Sigmoid colon (tissue), 7 donors: ENCODE measurements around the gene MAP2. TPM values are rescaled to one million over a fixed set of nuclear protein-coding genes. Genes with fewer than 3 reads are reported as not detected.
"Not testable (repeated sequence)": the region's sequence is repeated elsewhere in the genome, so short reads cannot be mapped to it uniquely, and the experiment has no call there.

Source experiments
- DNase-seq: peaks from one replicate; pipeline ENCODE4 v3.0.0-alpha.2; 2019
- H3K27ac ChIP-seq, 4 donors: fragments of 200-600 bp; sonication (generic); one replicate each; pipeline ENCODE4 v1.5.1; 2016 to 2019; ENCODE audit warnings: mild to moderate bottlenecking in 1 of 4
- H3K27me3 ChIP-seq, 3 donors: fragments of 200-600 bp; sonication (generic); one replicate each; pipeline ENCODE4 v1.5.1; 2019; ENCODE audit warnings: mild to moderate bottlenecking in 1 of 3
- H3K36me3 ChIP-seq, 4 donors: fragments of 200-600 bp; sonication (generic); one replicate each; pipeline ENCODE4 v1.5.1; 2016 to 2019
- H3K4me1 ChIP-seq, 4 donors: fragments of 200-600 bp; sonication (generic); one replicate each; pipeline ENCODE4 v1.5.1; 2017 to 2019
- H3K4me3 ChIP-seq, 4 donors: fragments of 200-600 bp; sonication (generic); one replicate each; pipeline ENCODE4 v1.5.1; 2017 to 2019; ENCODE audit warnings: mild to moderate bottlenecking in 2 of 4, moderate library complexity in 1 of 4
- H3K9me3 ChIP-seq, 4 donors: fragments of 200-600 bp in 3 of 4; sonication (generic) in 3 of 4; one replicate each; pipeline versions ENCODE4 v1.5.1 to v1.6.1; 2013 to 2019
- EP300 ChIP-seq, 4 donors: sonication (generic); formaldehyde crosslinking; IDR thresholded peaks; one replicate each; pipeline ENCODE4 v1.6.1; 2017; ENCODE audit warnings: antibody characterized with exemption in 4 of 4
- POLR2A ChIP-seq, 2 donors: fragments of 450-650 bp; IDR thresholded peaks; one replicate each; pipeline ENCODE4 v1.6.1; 2016; ENCODE audit warnings: antibody characterized with exemption in 2 of 2, mild to moderate bottlenecking in 2 of 2, moderate library complexity in 2 of 2
- POLR2AphosphoS5 ChIP-seq, 4 donors: sonication (generic); formaldehyde crosslinking; IDR thresholded peaks; one replicate each; pipeline ENCODE4 v1.6.1; 2017; ENCODE audit warnings: antibody characterized with exemption in 4 of 4
- WGBS, 2 donors: extraction: QIAGEN DNeasy Blood & Tissue Kit; methylation state at CpG; one replicate each; pipeline ENCODE4 v1.1.7; 2013; 5-methylcytosine and 5-hydroxymethylcytosine counted together
- intact Hi-C: fragments of 100-400 bp; cut with DNase I; formaldehyde crosslinking; loops from one replicate; pipeline ENCODE4 v1.15.1; 2023
- polyA plus RNA-seq, 3 donors: library from polyadenylated mRNA; stranded (reverse); fragments of 200-250 nt; gene quantifications; one replicate each; pipeline ENCODE4 v1.2.3, GENCODE V29; 2013
- total RNA-seq, 4 donors: library from RNA; depleted of rRNA; stranded (reverse); fragments of >200 nt; gene quantifications; one replicate each; pipeline ENCODE4 v1.1.0, GENCODE V29; 2016
- TF ChIP-seq, protein P1 (sequence below), 4 experiments: fragments of 450-650 bp in 3 of 4; fragments of 200-600 bp in 1 of 4; IDR thresholded peaks; one replicate each; pipeline ENCODE4 v1.5.1; 2016 to 2019; ENCODE audit warnings: antibody characterized with exemption in 4 of 4, mild to moderate bottlenecking in 3 of 4, moderate library complexity in 2 of 4
- donor health status: healthy with polysubstance abuse.
- donor health status: Bipolar disorder and iron deficiency.
- donor health status: healthy.

Gene MAP2
- total and polyA plus RNA-seq, 7 donors = 0.46 to 21.8 (median 8.4) TPM

DNA sequence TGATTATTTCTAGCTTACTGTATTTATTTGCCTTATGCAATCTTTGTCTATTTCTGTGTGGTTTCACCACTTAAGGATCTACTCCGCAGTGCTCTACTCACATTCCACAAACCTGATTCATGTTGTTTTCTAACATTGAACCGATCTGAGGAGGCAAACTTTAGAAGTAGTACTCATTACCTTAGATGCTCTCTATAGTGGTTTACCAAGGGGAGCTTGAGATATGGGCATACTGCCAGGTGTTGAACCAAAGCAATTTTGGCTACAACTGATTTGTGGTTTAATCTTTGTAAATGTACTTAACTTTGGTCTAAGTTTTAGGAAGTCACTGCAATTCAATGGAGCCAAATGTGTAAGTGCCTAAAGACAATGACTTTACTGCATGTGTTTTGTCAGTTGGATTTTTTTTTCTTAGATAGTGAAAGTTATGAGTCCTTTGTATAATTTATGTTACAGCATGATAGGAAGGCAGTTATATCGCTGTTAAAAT is 50.1 kb downstream of the MAP2 start:
- no peak for DNase-seq
- H3K27ac ChIP-seq = no peak overlapping the region
- peaks cover 0 to 42% (median 29%) of the 10 kb centered on the region in 4 donors for H3K4me1 ChIP-seq
- TF ChIP-seq, protein P1, sequence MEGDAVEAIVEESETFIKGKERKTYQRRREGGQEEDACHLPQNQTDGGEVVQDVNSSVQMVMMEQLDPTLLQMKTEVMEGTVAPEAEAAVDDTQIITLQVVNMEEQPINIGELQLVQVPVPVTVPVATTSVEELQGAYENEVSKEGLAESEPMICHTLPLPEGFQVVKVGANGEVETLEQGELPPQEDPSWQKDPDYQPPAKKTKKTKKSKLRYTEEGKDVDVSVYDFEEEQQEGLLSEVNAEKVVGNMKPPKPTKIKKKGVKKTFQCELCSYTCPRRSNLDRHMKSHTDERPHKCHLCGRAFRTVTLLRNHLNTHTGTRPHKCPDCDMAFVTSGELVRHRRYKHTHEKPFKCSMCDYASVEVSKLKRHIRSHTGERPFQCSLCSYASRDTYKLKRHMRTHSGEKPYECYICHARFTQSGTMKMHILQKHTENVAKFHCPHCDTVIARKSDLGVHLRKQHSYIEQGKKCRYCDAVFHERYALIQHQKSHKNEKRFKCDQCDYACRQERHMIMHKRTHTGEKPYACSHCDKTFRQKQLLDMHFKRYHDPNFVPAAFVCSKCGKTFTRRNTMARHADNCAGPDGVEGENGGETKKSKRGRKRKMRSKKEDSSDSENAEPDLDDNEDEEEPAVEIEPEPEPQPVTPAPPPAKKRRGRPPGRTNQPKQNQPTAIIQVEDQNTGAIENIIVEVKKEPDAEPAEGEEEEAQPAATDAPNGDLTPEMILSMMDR (IDR thresholded peaks at IDR 0.05) = no peak
- peak in 1 of 4 donors; percentile 31 for TF ChIP-seq POLR2AphosphoS5 (IDR thresholded peaks at IDR 0.05)
- intact Hi-C loops = no loop called here
- 19 to 51% methylated on average over 3 of the region's 3 CpGs for WGBS, 2 donors
- H3K4me3 ChIP-seq = no peak overlapping the region
- H3K9me3 ChIP-seq = no peaks in the 10 kb centered on the region
- no peaks in the 10 kb centered on the region for H3K27me3 ChIP-seq
- H3K36me3 ChIP-seq = no peaks in the 10 kb centered on the region

DNA sequence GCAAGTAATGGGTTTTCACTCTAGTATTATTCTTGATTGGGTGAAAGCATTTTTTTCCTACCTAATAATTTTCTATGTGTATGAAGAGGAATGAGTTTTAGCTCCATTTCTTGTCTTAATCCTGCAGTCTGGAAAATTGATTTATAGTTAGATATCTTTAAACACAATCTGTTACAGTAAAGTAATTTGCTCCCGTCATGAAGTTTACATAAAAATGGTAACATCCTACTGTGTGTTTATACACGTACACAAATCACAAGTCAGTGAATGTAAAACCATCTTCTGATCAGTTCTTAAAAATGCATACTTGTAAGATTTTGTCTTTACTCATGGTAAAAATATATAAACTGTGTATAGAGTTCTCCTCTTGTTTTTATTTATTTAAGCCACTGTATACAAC is 51.1 kb downstream of the MAP2 start:
- 40 to 63% methylated on average over 2 of the region's 2 CpGs for WGBS, 2 donors
- DNase-seq = no peak
- TF ChIP-seq POLR2AphosphoS5 (IDR thresholded peaks at IDR 0.05) (no peak), POLR2A (IDR thresholded peaks at IDR 0.05) (no peak), EP300 (IDR thresholded peaks at IDR 0.05) (no peak)
- TF ChIP-seq, protein P1 (IDR thresholded peaks at IDR 0.05) = no peak
- no peak overlapping the region for H3K27ac ChIP-seq
- H3K27me3 ChIP-seq = no peaks in the 10 kb centered on the region
- peaks cover 0 to 42% (median 29%) of the 10 kb centered on the region in 4 donors for H3K4me1 ChIP-seq
- no peaks in the 10 kb centered on the region for H3K36me3 ChIP-seq
- no peak overlapping the region for H3K4me3 ChIP-seq
- no peaks in the 10 kb centered on the region for H3K9me3 ChIP-seq
- intact Hi-C loops = loop anchor here (5.0 kb wide), 1 partner anchor 53 kb away; the partner anchor contains the start of gene MAP2

DNA sequence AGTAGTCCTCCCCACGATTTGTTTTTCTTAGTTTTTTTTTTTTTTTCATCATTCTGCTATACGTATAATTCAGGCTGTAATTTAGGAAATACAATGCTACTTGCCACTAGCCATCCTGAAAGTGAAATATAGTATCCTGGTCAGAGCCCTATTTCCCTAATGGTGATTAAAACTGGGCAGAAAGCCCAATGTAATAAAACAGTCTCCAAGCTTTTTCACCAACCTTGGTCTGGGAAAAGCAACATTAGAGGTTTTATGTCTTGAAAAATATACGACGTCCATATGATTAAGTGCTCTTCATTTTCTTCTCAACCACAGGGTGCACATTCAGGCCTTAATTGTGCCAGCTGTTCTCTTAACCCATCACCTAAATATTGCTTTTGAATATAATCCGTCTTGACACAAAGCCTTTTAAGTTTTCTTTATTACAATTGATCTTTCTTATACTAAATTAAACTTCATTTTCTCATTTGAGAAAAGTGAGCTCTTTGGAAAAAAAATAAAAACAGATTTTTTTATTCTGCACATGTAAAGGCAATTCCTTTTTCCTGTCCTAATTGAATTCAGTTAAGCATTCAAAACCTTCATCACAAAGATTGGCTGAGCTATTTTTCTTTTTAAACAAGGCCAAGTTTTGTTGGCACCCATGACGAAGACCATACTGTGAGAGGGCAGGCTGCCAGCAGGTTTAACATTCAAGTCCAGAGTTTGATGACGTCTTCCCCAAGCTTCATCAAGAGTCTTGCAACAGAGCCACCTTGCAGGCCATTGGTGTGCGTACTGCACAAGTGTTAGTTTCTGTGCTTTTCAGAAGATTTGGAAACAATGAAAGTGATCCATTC is 52.7 kb downstream of the MAP2 start:
- no peaks in the 10 kb centered on the region for H3K36me3 ChIP-seq
- no peaks in the 10 kb centered on the region for H3K9me3 ChIP-seq
- peak; percentile 70 for DNase-seq
- H3K4me1 ChIP-seq = peaks cover 0 to 42% (median 29%) of the 10 kb centered on the region in 4 donors
- H3K27me3 ChIP-seq = no peaks in the 10 kb centered on the region
- H3K27ac ChIP-seq = peak overlapping the region in 2 of 4 donors; percentile 22 to 28
- TF ChIP-seq POLR2A (IDR thresholded peaks at IDR 0.05) = no peak
- TF ChIP-seq EP300 (IDR thresholded peaks at IDR 0.05) = no peak
- TF ChIP-seq POLR2AphosphoS5 (IDR thresholded peaks at IDR 0.05) = peak in 2 of 4 donors; percentile 7 to 25
- TF ChIP-seq, protein P1 (IDR thresholded peaks at IDR 0.05) = no peak
- H3K4me3 ChIP-seq = no peak overlapping the region
- 39 to 68% methylated on average over 8 of the region's 8 CpGs for WGBS, 2 donors
- intact Hi-C loops = loop anchor here (5.0 kb wide), 1 partner anchor 54 kb away; the partner anchor contains the start of gene MAP2

DNA sequence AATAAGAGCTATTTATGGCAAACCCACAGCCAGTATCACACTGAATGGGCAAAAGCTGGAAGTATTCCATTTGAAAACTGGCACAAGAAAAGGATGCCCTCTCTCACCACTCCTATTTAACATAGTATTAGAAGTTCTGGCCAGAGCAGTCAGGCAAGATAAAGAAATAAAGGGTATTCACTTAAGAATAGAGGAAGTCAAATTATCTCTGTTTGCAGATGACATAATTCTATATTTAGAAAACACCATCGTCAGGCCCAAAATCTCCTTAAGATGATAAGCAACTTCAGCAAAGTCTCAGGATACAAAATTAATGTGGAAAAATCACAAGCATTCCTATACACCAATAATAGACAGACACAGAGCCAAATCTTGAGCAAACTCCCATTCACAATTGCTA is 68.4 kb downstream of the MAP2 start:
- intact Hi-C loops, H3K36me3 ChIP-seq, H3K4me3 ChIP-seq, DNase-seq, H3K27ac ChIP-seq, H3K27me3 ChIP-seq, H3K9me3 ChIP-seq: not testable (repeated sequence)
- 39 to 75% methylated on average over 1 of the region's 1 CpG for WGBS, 2 donors
- H3K4me1 ChIP-seq = peaks cover 0 to 18% (median 7%) of the 10 kb centered on the region in 4 donors

DNA sequence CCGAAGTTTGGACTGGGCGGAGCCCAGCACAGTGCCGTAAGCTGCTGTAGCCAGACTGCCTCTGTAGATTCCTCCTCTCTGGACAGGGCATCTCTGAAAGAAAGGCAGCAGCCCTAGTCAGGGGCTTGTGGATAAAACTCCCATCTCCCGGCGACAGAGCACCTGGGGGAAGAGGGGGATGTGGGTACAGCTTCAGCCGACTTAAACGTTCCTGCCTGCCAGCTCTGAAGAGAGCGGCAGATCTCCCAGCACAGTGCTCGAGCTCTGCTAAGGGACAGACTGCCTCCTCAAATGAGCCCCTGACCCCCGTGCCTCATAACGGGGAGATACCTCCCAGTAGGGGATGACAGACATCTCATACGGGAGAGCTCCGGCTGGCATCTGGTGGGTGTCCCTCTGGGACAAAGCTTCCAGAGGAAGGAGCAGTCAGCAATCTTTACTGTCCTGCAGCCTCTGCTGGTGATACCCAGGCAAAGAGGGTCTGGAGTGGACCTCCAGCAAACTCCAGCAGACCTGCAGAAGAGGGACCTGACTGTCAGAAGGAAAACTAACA is 71.3 kb downstream of the MAP2 start:
- peaks cover 0 to 18% (median 7%) of the 10 kb centered on the region in 4 donors for H3K4me1 ChIP-seq
- peak overlapping the region in 3 of 4 donors; percentile 9 to 79 (median 64) for H3K27ac ChIP-seq
- H3K27me3 ChIP-seq, intact Hi-C loops, H3K4me3 ChIP-seq, H3K36me3 ChIP-seq, H3K9me3 ChIP-seq, DNase-seq: not testable (repeated sequence)
- 83 to 88% methylated on average over 13 of the region's 13 CpGs for WGBS, 2 donors
